A549 treated with CpdA at 1 μM for 4 hours (cell line): ENCODE measurements around the gene SPATC1L. TPM values are rescaled to one million over a fixed set of nuclear protein-coding genes. Genes with fewer than 3 reads are reported as not detected.

Experiments used
- total RNA-seq: library from RNA; stranded (reverse); fragments of 200-300 nt; extraction: Qiagen RNA extraction; gene quantifications from 5 replicates; pipeline ENCODE4 v1.2.3, GENCODE V29; 2022; ENCODE audit warnings: low read depth

The SPATC1L gene
- total RNA-seq: 0.07 TPM in 1 of 5 replicates, not detected in the others

DNA sequence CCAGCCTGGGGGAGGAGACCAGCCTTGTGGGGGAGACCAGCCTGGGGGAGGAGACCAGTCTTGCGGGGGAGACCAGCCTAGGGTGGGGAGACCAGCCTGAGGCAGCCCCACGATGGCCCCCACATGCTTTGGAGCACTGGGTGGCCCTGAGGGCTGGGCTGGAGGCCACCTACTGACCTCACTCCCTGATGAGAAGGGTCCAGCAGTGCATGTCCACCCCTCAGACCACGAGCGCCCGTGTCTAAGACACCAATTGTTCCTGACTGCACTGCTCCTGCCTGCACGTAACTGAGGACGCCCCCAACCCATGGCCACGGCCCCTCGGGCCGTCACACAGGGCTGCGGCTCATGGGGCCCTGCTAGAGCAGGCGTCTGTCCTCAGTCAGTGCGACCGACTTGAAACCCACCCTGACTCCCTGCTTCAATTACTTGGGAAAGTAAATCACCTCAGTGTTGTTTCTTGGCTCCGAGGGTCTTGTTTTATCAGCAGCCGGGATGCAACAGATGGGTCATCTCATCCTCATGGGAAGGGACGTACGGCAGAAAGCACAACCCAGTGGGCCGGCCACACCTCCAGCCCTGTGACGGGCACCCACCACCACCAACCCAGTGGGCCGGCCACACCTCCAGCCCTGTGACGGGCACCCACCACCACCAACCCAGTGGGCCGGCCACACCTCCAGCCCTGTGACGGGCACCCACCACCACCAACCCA is at the start of gene SPATC1L:
SPATC1L (minus strand) TSS at position 550 of the 715 bp plus-strand sequence. CDS start 1,643 bp downstream, outside the sequence.

DNA sequence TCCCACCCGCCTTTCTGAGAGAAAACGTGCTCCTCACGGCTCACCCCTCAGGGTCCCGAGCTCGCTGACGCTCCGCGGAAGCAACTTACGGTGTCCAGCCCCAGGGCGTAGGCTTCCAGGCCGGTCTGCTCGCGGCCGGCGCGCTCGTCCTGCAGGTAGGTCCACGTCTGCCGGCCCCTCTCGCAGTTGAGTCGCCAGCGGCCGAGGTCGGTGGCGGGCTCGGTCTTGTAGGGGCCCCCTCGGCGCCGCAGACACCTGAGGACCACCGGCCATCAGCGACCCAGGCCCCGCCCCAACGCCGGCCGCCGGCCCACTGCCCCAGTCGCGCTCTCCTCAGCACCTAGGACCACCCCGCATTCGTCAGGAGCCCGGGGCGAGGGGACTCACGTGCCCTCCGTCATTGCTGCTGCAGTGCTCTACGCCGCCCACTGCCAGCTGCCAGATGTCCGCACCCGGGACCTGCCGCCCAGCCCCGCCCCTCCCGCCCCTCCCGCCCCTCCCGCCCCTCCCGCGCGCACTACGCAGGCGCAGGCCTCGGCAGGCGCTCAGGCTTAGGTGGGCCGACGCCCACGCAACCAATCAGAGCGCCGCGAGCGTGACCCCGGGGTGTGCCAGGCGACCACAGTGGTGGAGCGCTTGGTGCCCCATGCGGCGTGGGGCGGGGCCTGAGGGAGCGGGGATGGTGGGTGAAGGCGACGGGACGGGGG is 44.2 kb upstream of the SPATC1L start, which contains the start of gene LSS:
LSS (minus strand) TSS at position 430 of the 707 bp plus-strand sequence; CDS start at position 401, 29 bp downstream.

DNA sequence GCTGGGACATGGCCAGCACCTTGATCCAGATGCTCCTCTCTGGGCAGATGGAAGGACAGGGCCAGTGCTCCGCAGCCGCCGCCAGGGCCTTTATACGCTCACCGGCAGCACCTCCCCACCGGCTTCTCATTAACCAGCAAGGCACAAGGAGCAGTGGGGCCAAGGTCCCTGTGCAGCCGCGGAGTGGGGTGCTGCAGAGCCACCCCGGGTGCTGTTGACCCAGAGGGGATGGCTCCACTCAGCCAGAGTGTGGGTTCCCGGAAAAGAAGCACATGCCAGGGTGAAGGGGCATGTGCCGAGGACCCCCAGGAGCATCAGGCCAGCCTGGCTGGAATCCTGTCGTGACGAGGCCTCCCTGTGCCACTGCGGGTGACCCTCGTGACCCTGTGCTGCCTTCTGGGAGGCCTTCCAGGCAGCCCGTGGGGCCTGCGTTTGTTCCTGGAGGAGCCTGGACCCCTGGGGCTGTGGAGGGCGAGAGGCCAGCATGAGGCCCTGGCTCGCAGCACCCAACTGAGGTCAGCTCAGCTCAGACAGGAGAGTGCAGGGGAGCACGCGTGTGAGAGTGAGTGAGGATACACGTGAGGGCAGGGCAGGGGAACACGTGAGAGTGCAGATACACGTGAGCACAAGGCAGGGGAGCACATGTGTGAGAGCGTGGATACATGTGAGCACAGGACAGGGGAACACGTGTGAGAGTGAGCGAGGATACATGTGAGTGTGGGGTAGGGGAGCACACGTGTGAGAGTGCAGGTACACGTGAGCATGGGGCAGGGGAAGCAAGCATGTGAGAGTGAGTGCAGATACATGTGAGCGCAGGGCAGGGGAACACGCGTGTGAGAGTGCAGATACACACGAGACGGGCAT is 28.5 kb downstream of the SPATC1L start, which contains the start of gene FTCD:
FTCD (minus strand) TSS at position 66 of the 864 bp plus-strand sequence; CDS start at position 10, 56 bp downstream.

Other genes with a start within 250 kb of the SPATC1L start
- gene COL6A1, start 202.7 kb downstream of the SPATC1L start, total RNA-seq: 17.3 to 23.5 TPM (median 20.7 TPM) in 5 replicates
- 14.1 to 18.0 TPM (median 14.9 TPM) in 5 replicates for gene COL6A2, start 86.3 kb downstream of the SPATC1L start, total RNA-seq
- gene FTCD, start 28.9 kb downstream of the SPATC1L start, total RNA-seq: 0.05 TPM in 1 of 5 replicates, not detected in the others
- 9.8 to 14.5 TPM (median 13.5 TPM) in 5 replicates for gene LSS, start 44.3 kb upstream of the SPATC1L start, total RNA-seq
- gene MCM3AP, start 101.2 kb upstream of the SPATC1L start, total RNA-seq: 36.8 to 48.1 TPM (median 39.9 TPM) in 5 replicates
- 26.4 to 33.8 TPM (median 28.9 TPM) in 5 replicates for gene YBEY, start 101.9 kb upstream of the SPATC1L start, total RNA-seq
- 4.1 to 7.0 TPM (median 5.7 TPM) in 5 replicates for gene C21orf58, start 139.4 kb upstream of the SPATC1L start, total RNA-seq
- gene PCNT, start 139.7 kb upstream of the SPATC1L start, total RNA-seq: 11.8 to 17.8 TPM (median 15.3 TPM) in 5 replicates